Keratinocyte (primary cell): ENCODE data around the gene SF3A2. TPM values are rescaled to one million over a fixed set of nuclear protein-coding genes. Genes with fewer than 3 reads are reported as not detected.
A peak's percentile ranks its signal among the peaks of the same experiment; 100 is the strongest.

Experiments used
- DNase-seq: peaks from one replicate; pipeline ENCODE4 v3.0.0-alpha.2; 2011; ENCODE audit warnings: low read depth, missing footprints, low spot score
- FAIRE-seq: peaks from 2 replicates; lab custom pipeline; 2011; peaks lifted over from hg19 to GRCh38; lab: Jason Lieb, UNC
- H2AFZ ChIP-seq: 2 replicates; pipeline ENCODE4 v1.6.0; 2012; ENCODE audit warnings: low read length, control low read depth, inconsistent platforms; ENCODE audit not compliant: control insufficient read depth
- H3K27ac ChIP-seq: 2 replicates; pipeline ENCODE4 v1.5.1; 2011; ENCODE audit warnings: low read length; ENCODE audit not compliant: control insufficient read depth, insufficient read depth
- H3K27me3 ChIP-seq: 3 replicates; pipeline ENCODE4 v1.6.0; 2011; ENCODE audit warnings: low read length; ENCODE audit not compliant: control insufficient read depth, insufficient read depth; ENCODE audit errors: extremely low read depth
- H3K36me3 ChIP-seq, 2 experiments: 2 replicates in 1 of 2; 3 replicates in 1 of 2; pipeline ENCODE4 v1.5.1; 2011; ENCODE audit warnings: low read length in 2 of 2, mild to moderate bottlenecking in 1 of 2; ENCODE audit not compliant: control insufficient read depth in 2 of 2, insufficient read depth in 2 of 2; ENCODE audit errors: extremely low read depth in 1 of 2
- H3K4me1 ChIP-seq: 3 replicates; pipeline ENCODE4 v1.5.1; 2011; ENCODE audit warnings: low read length; ENCODE audit not compliant: control insufficient read depth, insufficient read depth; ENCODE audit errors: extremely low read depth
- H3K4me2 ChIP-seq: 3 replicates; pipeline ENCODE4 v1.6.0; 2011; ENCODE audit warnings: low read depth, low read length; ENCODE audit not compliant: control insufficient read depth, insufficient read depth; ENCODE audit errors: extremely low read depth
- H3K4me3 ChIP-seq, 3 experiments: fragments of 200-600 bp in 1 of 3; sonication (generic) in 1 of 3; 2 replicates in 2 of 3; 3 replicates in 1 of 3; pipeline ENCODE4 v1.5.1; 2011 to 2016; ENCODE audit warnings: low read length in 3 of 3, mild to moderate bottlenecking in 3 of 3, control low read depth in 2 of 3, inconsistent platforms in 1 of 3, low read depth in 1 of 3, mixed read lengths in 1 of 3, mixed run types in 1 of 3, moderate library complexity in 1 of 3; ENCODE audit not compliant: control insufficient read depth in 2 of 3, insufficient read depth in 2 of 3; ENCODE audit errors: extremely low read depth in 1 of 3
- H3K79me2 ChIP-seq: 2 replicates; pipeline ENCODE4 v1.6.0; 2012; ENCODE audit warnings: low read length; ENCODE audit not compliant: control insufficient read depth, insufficient read depth
- H3K9ac ChIP-seq: 3 replicates; pipeline ENCODE4 v1.6.0; 2011; ENCODE audit warnings: low read length; ENCODE audit not compliant: control insufficient read depth, insufficient read depth; ENCODE audit errors: extremely low read depth
- H3K9me1 ChIP-seq: 3 replicates; pipeline ENCODE4 v1.6.0; 2011; ENCODE audit warnings: low read length; ENCODE audit not compliant: control insufficient read depth, insufficient read depth; ENCODE audit errors: extremely low read depth
- H3K9me3 ChIP-seq: 2 replicates; pipeline ENCODE4 v1.5.1; 2012; ENCODE audit warnings: low read depth, low read length; ENCODE audit not compliant: control insufficient read depth
- H4K20me1 ChIP-seq: 3 replicates; pipeline ENCODE4 v1.6.0; 2011; ENCODE audit warnings: low read length; ENCODE audit not compliant: control insufficient read depth, insufficient read depth; ENCODE audit errors: extremely low read depth
- CTCF ChIP-seq, 3 experiments: IDR thresholded peaks in 1 of 3; conservative IDR thresholded peaks in 1 of 3; optimal IDR thresholded peaks in 1 of 3; 2 replicates in 2 of 3; 3 replicates in 1 of 3; pipeline versions ENCODE3 to v1.5.1; 2011; ENCODE audit warnings: low read length in 3 of 3, mild to moderate bottlenecking in 3 of 3, moderate library complexity in 2 of 3, control low read depth in 1 of 3, inconsistent platforms in 1 of 3; ENCODE audit not compliant: insufficient read depth in 2 of 3; ENCODE audit errors: extremely low read depth in 1 of 3
- EZH2 ChIP-seq: IDR thresholded peaks from one replicate; pipeline ENCODE4 v1.6.1; 2012; ENCODE audit warnings: inconsistent platforms, mild to moderate bottlenecking, low read length, moderate library complexity
- dilution Hi-C: fragments of 300-500 bp; cut with MboI; formaldehyde crosslinking; loops from one replicate; pipeline ENCODE4 v1.7.0; 2020; ENCODE audit warnings: low sequenced_read_pairs; ENCODE audit not compliant: extremely low pct_ligation_motif_present
- polyA plus RNA-seq, 5 experiments: library from polyadenylated mRNA; depleted of rRNA in 3 of 5; stranded (reverse) in 3 of 5; stranded (forward) in 1 of 5; unstranded in 1 of 5; fragments of >200 nt; gene quantifications; 1 replicate in 1 of 5; 2 replicates in 3 of 5; 3 replicates in 1 of 5; pipeline versions ENCODE4 v1.2.1 to v1.2.3, GENCODE V29; 2011 to 2012; ENCODE audit warnings: missing spikeins in 2 of 5, low read depth in 1 of 5, low replicate concordance in 1 of 5

The SF3A2 gene
- polyA plus RNA-seq, 1 donor (not counting 4 experiments of a cell fraction or from before 2014, with no cell fraction given), result 4.7 TPM

DNA sequence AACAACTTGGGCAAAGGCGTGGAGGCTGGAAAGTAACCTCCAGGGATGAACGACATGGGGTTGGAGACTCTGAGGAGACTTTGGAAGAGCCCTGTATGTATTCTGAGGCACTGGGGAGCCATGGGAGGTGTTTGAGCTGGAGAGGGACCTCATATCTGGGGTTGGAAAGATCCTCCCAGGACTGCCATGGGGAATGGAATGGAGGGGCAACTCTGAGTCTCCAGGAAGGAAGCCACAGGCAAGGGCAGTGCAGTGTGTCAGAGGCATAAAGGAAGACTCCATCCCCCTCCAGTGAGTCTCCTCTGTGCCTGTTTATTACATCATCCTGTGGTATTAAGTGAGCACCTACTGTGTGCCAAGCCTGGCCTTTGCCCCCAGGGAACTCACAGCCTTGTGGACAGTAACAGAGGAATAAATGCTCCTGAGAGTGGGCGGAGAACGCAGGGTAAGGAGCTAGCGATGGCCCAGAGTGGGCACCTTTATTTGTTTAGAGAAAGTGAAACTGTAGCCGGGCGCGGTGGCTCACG lies 37.6 kb downstream of the SF3A2 start:
- Histone ChIP-seq H4K20me1 (peaks cover 33% of the 10 kb centered on the region), H3K4me3 (no peak overlapping the region), H3K4me1 (peaks cover 15% of the 10 kb centered on the region), H3K9me1 (no peaks in the 10 kb centered on the region), H3K4me2 (no peak overlapping the region), H2AFZ (no peak overlapping the region), H3K9ac (no peak overlapping the region), H3K9me3 (no peaks in the 10 kb centered on the region), H3K36me3 (peaks cover 13 to 16% of the 10 kb centered on the region in 2 experiments), H3K27ac (no peak overlapping the region), H3K79me2 (peaks cover 44% of the 10 kb centered on the region), H3K27me3 (no peaks in the 10 kb centered on the region)
- no peak for FAIRE-seq
- TF ChIP-seq CTCF (optimal IDR thresholded peaks at IDR 0.05 in 1 of 3, IDR thresholded peaks at IDR 0.05 in 1 of 3, conservative IDR thresholded peaks at IDR 0.05 in 1 of 3; ENCODE audit: extremely low read depth in 1 of 3, insufficient read depth in 2 of 3, low read length in 3 of 3), result no peak
- no peak for TF ChIP-seq EZH2
- dilution Hi-C loops, result no loop called here
- DNase-seq, result no peak

GRCh38 chr19:2274931-2275535 lies 38.4 kb downstream of the SF3A2 start:
- peaks cover 27% of the 10 kb centered on the region for H4K20me1 ChIP-seq
- no peak overlapping the region for H2AFZ ChIP-seq
- H3K4me3 ChIP-seq, result no peak overlapping the region
- no peaks in the 10 kb centered on the region for H3K9me3 ChIP-seq
- no peak overlapping the region for H3K4me2 ChIP-seq
- no peak for FAIRE-seq
- H3K27ac ChIP-seq, result no peak overlapping the region
- H3K27me3 ChIP-seq, result no peaks in the 10 kb centered on the region
- no peaks in the 10 kb centered on the region for H3K9me1 ChIP-seq
- peaks cover 15% of the 10 kb centered on the region for H3K4me1 ChIP-seq
- no peak for DNase-seq
- dilution Hi-C loops, result no loop called here
- no peak for TF ChIP-seq EZH2
- peak; percentile 67 to 78 (median 73) for TF ChIP-seq CTCF (optimal IDR thresholded peaks at IDR 0.05 in 1 of 3, IDR thresholded peaks at IDR 0.05 in 1 of 3, conservative IDR thresholded peaks at IDR 0.05 in 1 of 3; ENCODE audit: extremely low read depth in 1 of 3, insufficient read depth in 2 of 3, low read length in 3 of 3)
- H3K9ac ChIP-seq, result no peak overlapping the region
- peaks cover 13 to 16% of the 10 kb centered on the region in 2 experiments for H3K36me3 ChIP-seq
- H3K79me2 ChIP-seq, result peaks cover 37% of the 10 kb centered on the region
